KOPT-K1 (cell line): ENCODE results near the gene CPED1.
"Not testable (repeated sequence)": the region's sequence is repeated elsewhere in the genome, so short reads cannot be mapped to it uniquely, and the experiment has no call there.

Source experiments
- H3K27ac ChIP-seq: fragments of 200-600 bp; sonication (generic); 2 replicates; pipeline ENCODE4 v1.5.1; 2016; ENCODE audit warnings: antibody characterized with exemption, mild to moderate bottlenecking, low read depth, low read length; ENCODE audit not compliant: poor library complexity, severe bottlenecking
- H3K36me3 ChIP-seq: fragments of 200-600 bp; sonication (generic); 2 replicates; pipeline ENCODE4 v1.5.1; 2017; ENCODE audit warnings: antibody characterized with exemption, mild to moderate bottlenecking, low read length, moderate library complexity; ENCODE audit not compliant: insufficient read depth
- H3K9me3 ChIP-seq: fragments of 200-600 bp; sonication (generic); 2 replicates; pipeline ENCODE4 v1.5.1; 2017; ENCODE audit warnings: antibody characterized with exemption, low read length, mild to moderate bottlenecking; ENCODE audit not compliant: insufficient read depth, poor library complexity, severe bottlenecking

The CPED1 gene

DNA sequence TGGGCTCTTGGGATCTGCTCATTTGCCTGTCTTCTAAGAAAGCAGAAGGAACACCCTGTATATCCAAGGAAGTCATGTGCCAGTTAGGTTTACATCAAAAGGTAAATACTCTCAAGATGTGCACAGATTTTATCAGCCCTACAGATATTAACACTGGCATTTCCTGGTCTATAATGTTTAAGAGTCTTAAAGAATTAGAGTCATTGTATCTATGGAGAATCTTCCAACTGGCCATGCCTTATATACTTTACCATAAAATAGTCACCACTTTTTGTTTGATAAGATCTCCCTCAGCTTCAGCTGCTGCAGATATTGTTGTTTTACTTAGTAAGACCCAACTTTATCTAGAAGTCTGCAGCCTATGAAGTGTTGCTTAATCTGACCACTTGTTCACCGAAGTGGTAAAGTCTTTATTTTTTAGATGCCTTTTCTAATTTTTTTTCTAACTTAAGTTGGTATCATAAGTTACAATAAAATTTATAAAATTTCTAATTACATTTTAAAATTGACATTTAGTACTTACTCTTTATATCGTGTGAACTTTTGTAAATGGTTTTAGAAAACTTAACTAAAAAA is 58.5 kb downstream of the CPED1 start:
- no peaks in the 10 kb centered on the region for H3K36me3 ChIP-seq
- H3K9me3 ChIP-seq, result no peaks in the 10 kb centered on the region
- no peak overlapping the region for H3K27ac ChIP-seq

DNA sequence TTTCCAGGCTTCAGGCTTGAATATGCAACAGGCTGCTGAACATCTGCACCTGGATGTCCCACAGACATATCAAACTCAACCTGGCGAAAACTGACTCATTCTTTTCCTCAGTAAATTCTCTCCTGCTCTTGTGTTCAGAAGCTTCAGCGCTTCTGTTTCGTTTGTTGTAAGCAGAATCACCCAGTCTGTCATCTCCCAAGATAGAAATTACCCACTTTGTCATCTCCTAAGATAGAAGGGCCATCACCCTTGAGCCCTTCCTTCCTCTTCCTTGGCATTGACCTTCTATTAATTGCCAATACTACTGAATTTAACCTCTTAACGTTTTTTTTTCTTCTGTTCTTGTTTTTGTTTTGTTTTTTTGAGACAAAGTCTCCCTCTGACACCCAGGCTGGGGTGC is 59.7 kb downstream of the CPED1 start:
- Histone ChIP-seq H3K27ac (no peak overlapping the region), H3K36me3 (no peaks in the 10 kb centered on the region), H3K9me3 (no peaks in the 10 kb centered on the region)

DNA sequence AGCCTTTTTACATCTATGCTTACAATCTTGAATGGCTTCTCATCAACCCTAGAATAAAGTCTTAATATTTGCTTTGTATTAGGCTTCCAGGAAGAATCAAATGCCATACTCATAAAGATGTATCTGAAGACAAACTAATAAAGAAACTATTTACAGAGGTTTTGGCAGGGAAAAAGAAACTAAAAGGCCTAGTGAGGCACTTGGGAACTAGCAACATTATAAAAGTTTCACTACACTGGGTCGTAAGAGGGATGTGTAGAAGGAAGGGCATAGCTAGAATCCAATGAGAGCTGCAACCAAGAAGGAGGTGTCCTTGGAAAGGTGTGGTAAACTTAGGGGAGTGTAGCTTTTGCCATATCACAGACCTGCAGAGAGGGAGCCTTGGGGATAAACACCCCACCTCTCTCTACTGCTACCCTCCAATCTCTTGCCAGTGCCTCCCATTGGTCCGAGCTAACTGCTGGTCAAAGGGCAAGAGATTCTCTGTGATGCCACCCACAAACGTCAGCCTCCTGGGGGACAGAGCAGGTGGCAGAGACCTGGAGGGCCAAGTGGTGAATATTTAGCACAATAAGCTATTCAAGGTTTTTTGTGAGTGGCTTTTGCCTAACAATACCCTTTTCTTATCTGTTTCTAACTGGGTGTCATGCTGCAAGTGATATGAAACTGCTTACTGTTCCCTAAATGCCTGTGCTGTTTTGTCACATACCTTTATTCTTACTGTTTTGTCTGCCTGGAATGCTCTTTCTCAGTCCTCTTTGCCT is 60.7 kb downstream of the CPED1 start:
- H3K27ac ChIP-seq, result no peak overlapping the region
- no peaks in the 10 kb centered on the region for H3K9me3 ChIP-seq
- no peaks in the 10 kb centered on the region for H3K36me3 ChIP-seq

DNA sequence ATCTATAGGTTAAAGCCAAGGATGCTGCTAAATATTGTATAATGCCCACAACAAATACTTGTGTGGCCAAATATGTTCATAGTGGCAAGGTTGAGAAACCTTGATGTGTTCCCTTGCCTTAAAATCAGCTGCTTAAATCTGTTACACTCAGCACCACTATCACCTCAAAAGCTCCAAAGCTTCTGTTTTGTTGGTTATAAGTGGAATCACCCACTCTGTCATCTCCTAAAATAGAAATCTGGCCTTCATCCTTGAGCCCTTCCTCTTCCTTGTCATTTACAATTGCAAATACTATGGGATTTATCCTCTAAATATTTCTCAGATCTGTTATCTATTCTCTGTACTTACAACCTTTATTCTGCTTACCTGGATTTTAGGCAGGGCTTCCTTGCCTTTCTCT is 61.4 kb downstream of the CPED1 start:
- no peaks in the 10 kb centered on the region for H3K36me3 ChIP-seq
- no peaks in the 10 kb centered on the region for H3K9me3 ChIP-seq
- no peak overlapping the region for H3K27ac ChIP-seq

DNA sequence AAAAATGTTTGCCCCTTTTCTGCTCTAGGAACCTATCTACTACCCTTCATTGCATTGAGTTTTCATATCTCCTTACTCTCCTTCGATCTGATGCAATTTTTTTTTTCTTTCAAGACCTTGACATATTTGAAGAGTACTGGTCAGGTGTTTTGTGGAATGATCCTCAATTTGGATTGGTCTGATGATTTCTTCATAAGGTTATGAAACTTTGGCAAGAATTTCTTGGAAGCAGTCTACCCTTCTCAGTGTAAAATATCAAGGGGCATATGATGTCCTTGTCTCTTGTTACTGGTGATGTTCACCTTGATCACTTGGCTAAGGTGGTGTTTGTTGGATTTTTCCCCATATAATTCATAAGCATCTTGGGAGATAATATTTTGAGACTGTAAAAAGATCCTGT is 64.7 kb downstream of the CPED1 start:
- H3K9me3 ChIP-seq, result no peaks in the 10 kb centered on the region
- H3K36me3 ChIP-seq, result no peaks in the 10 kb centered on the region
- H3K27ac ChIP-seq, result no peak overlapping the region

DNA sequence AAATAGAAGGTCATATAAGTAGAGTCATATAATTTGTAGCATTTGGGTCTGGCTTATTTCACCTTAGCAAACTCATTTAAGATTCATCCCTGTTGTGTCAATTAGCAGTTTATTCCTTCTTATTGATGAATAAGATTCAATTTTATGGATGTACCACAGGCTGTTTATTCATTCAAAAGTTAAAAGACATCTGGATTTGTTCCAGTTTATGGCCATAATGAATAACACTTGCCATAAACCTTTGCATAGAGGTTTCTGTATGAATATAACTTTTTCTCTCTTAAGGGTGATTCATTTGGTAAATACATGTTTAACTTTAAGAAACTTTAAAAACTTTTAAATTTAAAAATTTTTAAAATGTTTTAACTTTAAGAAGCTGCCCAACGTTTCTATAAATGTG is 66.4 kb downstream of the CPED1 start:
- H3K9me3 ChIP-seq, result no peaks in the 10 kb centered on the region
- no peak overlapping the region for H3K27ac ChIP-seq
- H3K36me3 ChIP-seq, result no peaks in the 10 kb centered on the region

DNA sequence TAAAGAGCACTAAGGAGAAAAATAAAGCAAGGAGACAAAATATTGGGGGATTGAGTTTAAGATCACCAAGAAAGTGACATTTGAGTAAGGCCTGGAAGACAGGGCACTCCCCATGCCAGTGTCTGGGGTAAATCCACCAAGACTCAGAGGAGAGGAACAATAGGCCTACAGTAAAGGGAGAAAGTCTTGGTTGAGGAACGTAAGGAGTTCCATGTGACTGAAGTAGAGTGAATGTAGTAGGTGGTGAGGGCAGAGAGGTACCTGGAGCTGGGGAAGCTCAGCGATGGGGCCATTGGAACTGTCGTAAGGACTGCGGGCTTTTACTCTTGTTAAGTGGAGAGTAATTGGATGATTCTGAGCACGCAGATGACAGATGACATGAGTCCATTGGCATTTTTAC is 69.4 kb downstream of the CPED1 start:
- Histone ChIP-seq H3K27ac (no peak overlapping the region), H3K36me3 (no peaks in the 10 kb centered on the region), H3K9me3 (no peaks in the 10 kb centered on the region)

DNA sequence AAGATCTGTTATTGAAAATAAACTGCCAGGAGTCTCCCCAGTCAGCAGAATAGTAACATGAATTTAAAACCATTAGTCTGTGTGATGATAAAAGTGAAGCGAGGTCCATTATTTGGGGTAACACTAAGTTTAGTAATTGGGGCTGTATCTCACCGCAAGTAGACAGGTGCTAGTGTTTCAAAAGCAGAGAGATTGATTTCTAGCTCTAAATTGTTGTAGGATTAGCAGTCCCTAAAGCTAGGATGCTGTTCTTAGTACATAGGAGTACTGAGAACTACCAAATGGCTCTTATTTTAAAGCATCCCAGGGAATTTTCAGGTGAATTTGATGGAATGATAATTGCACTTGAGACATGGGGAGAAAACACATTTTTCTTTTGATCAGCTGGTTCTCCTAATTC is 70.5 kb downstream of the CPED1 start:
- Histone ChIP-seq H3K36me3 (no peaks in the 10 kb centered on the region), H3K9me3 (no peaks in the 10 kb centered on the region), H3K27ac (no peak overlapping the region)

DNA sequence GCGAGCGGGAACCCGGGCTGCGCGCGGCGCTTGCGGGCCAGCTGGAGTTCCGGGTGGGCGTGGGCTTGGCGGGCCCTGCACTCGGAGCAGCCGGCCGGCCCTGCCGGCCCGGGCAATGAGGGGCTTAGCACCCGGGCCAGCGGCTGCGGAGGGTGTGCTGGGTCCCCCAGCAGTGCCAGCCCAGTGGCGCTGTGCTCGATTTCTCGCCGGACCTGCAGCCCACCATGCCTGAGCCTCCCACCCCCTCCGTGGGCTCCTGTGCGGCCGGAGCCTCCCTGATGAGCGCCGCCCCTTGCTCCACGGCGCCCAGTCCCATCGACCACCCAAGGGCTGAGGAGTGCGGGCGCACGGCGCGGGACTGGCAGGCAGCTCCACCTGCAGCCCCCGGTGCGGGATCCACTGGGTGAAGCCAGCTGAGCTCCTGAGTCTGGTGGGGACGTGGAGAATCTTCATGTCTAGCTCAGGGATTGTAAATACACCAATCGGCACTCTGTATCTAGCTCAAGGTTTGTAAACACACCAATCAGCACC is 71.5 kb downstream of the CPED1 start:
- not testable (repeated sequence) for H3K9me3 ChIP-seq, H3K36me3 ChIP-seq, H3K27ac ChIP-seq

DNA sequence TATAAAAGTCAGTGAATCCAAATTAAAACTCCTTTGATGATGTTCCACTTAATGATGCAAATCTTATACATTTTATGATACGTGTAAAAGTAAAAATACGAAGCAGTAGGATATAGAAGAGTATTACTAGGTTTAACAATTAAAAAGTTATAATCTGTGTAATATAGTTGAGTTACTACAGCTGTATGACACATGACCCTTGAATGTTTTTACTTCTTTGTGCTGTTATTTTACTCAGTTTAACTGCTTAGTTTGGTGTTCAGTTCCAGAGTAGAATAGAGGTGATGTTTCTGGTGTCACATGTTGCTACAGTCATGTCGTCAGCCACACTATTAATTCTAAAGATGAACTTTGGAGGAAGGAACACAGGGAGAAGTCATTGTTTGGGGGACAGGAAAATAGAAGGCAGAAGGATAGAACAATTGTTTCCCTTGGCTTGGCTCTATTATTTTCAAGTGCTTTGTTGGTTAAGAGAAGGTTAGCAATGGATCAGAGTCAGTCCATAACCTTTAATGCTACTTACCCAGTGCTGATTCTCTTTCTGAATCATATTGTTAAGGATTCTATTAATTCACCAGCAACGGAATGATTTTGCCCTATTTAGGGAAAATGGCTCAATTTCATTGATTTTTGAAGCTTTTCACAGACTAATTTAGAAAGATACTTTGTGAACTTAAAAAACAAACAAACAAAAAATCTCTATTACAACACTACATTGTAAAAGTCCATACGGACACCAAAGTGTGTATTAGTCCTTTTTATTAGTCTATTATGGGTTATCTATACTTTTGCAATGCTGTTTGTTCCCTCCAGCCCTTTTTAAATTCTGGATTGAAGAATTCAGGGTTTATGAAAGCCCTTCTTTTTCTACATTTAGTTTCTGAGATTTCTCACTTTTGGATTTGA is 73.4 kb downstream of the CPED1 start:
- H3K36me3 ChIP-seq, result no peaks in the 10 kb centered on the region
- H3K9me3 ChIP-seq, result no peaks in the 10 kb centered on the region
- no peak overlapping the region for H3K27ac ChIP-seq

DNA sequence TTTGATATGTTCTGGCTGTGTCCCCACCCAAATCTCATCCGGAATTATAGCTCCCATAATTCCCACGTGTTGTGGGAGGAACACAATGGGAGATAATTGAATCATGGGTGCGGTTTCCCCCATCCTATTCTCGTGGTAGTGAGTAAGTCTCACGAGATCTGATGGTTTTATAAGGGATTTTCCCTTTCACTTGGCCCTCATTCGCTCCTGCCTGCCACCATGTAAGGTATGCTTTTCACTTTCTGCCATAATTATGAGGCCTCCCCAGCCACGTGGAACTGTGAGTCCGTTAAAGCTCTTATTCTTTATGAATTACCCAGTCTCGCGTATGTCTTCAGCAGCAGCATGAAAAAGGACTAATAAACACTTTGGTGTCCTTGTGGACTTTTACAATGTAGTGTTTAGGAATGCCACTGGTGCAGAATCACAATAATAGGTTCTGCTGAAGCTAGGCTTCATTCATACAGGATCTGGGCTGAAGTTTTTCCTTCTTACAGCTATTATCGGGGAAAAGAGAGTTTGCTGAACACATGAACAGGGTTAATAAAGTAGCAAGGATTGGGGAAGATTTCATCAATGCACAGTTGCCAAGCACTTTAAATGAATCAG is 74.3 kb downstream of the CPED1 start:
- no peak overlapping the region for H3K27ac ChIP-seq
- no peaks in the 10 kb centered on the region for H3K36me3 ChIP-seq
- no peaks in the 10 kb centered on the region for H3K9me3 ChIP-seq

DNA sequence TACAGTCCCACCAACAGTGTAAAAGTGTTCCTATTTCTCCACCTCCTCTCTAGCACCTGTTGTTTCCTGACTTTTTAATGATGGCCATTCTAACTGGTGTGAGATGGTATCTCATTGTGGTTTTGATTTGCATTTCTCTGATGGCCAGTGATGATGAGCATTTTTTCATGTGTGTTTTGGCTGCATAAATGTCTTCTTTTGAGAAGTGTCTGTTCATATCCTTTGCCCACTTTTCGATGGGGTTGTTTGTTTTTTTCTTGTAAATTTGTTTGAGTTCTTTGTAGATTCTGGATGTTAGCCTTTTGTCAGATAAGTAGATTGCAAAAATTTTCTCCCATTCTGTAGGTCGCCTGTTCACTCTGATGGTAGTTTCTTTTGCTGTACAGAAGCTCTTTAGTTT is 79.2 kb downstream of the CPED1 start:
- H3K27ac ChIP-seq, H3K36me3 ChIP-seq, H3K9me3 ChIP-seq: not testable (repeated sequence)

DNA sequence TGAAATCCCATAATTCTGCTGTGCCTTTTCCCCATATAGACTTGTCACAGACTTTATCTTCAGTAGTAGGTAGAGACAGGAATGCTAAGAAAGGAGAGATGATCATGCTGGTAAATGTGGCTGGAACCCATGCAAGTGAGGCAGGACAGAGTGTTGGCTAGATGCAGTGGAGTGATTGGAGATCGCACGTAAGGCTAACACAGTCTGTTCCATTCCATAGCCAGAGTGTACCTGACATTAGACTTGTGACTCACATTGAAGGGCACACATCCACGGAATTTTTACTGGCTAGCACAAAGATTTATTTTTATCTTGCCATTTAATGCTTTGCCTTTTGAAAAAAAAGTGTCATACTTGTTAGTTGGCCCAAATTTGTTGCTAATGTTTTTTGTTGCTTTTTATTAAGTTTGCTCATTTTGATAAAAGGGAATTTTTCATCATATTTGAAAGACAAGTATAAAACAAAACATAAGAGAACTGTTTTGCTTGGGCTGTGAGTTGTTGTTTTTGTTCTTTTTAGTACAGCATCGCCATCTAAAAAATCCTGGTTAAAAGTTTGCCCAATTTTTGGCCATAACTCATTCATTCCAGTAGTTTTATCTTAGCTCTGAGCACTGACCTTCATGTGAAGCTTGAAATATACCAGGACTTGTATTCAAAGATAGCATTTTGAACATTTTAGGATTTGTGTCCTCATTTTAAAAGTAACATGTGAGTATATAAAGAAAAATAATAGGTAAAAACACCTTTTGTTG is 81.0 kb downstream of the CPED1 start:
- H3K27ac ChIP-seq, result no peak overlapping the region
- H3K9me3 ChIP-seq, result no peaks in the 10 kb centered on the region
- no peaks in the 10 kb centered on the region for H3K36me3 ChIP-seq

DNA sequence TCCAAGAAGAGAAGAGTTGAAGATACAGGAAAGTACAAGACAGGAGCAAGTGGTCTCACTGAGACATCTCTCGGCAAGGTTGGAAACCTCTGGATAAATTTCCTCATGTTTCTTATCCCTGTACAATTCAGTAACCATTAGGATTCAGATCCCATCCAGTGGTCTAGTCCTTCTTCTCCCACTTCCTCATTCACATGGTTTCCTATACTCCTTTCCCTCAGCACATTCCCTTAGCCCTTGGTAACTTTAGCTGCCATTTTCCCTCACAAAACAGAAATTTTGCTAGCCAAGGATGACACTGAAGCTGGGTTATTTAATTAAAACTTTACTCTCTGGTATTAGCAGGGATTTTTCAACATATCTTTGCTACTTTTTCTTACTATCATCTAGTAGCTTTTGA is 82.6 kb downstream of the CPED1 start:
- no peaks in the 10 kb centered on the region for H3K36me3 ChIP-seq
- no peak overlapping the region for H3K27ac ChIP-seq
- no peaks in the 10 kb centered on the region for H3K9me3 ChIP-seq
